Measurements from ENCODE around the gene LYSMD3. TPM values are rescaled to one million over a fixed set of nuclear protein-coding genes. Genes with fewer than 3 reads are reported as not detected.

Gene LYSMD3
- total RNA-seq, 1 experiment from 2014 or later, result 13.7 TPM

GRCh38 chr5:90510438-90510837, 18.9 kb downstream of the LYSMD3 start:
- in situ Hi-C loops (cut with HindIII; ENCODE audit: low pct_unique_long_range_greater_than_20kb, low sequenced_read_pairs), result no loop called here
- DNase-seq (ENCODE audit: low read depth, low spot score), result no peak

- DNase-seq (ENCODE audit: low read depth, low spot score), result no peak
- in situ Hi-C loops (cut with HindIII; ENCODE audit: low pct_unique_long_range_greater_than_20kb, low sequenced_read_pairs), result no loop called here
Observed at GRCh38 chr5:90506221-90506620, 23.2 kb downstream of the LYSMD3 start.

- DNase-seq (ENCODE audit: low read depth, low spot score), result no peak
- in situ Hi-C loops (cut with HindIII; ENCODE audit: low pct_unique_long_range_greater_than_20kb, low sequenced_read_pairs), result no loop called here
Observed at GRCh38 chr5:90504743-90505142, 24.6 kb downstream of the LYSMD3 start.

- DNase-seq (ENCODE audit: low read depth, low spot score), result no peak
- in situ Hi-C loops (cut with HindIII; ENCODE audit: low pct_unique_long_range_greater_than_20kb, low sequenced_read_pairs), result no loop called here
Observed at GRCh38 chr5:90503596-90503995, 25.8 kb downstream of the LYSMD3 start.

GRCh38 chr5:90495146-90495545, 34.2 kb downstream of the LYSMD3 start:
- in situ Hi-C loops (cut with HindIII; ENCODE audit: low pct_unique_long_range_greater_than_20kb, low sequenced_read_pairs), result no loop called here
- no peak for DNase-seq (ENCODE audit: low read depth, low spot score)

GRCh38 chr5:90494043-90494442, 35.3 kb downstream of the LYSMD3 start:
- no peak for DNase-seq (ENCODE audit: low read depth, low spot score)
- in situ Hi-C loops (cut with HindIII; ENCODE audit: low pct_unique_long_range_greater_than_20kb, low sequenced_read_pairs), result no loop called here

GRCh38 chr5:90488791-90489190, 40.6 kb downstream of the LYSMD3 start:
- DNase-seq (ENCODE audit: low read depth, low spot score), result no peak
- in situ Hi-C loops (cut with HindIII; ENCODE audit: low pct_unique_long_range_greater_than_20kb, low sequenced_read_pairs), result no loop called here

- in situ Hi-C loops (cut with HindIII; ENCODE audit: low pct_unique_long_range_greater_than_20kb, low sequenced_read_pairs), result no loop called here
- no peak for DNase-seq (ENCODE audit: low read depth, low spot score)
Observed at GRCh38 chr5:90484540-90484939, 44.8 kb downstream of the LYSMD3 start.

- in situ Hi-C loops (cut with HindIII; ENCODE audit: low pct_unique_long_range_greater_than_20kb, low sequenced_read_pairs), result no loop called here
- no peak for DNase-seq (ENCODE audit: low read depth, low spot score)
Observed at GRCh38 chr5:90483206-90483605, 46.2 kb downstream of the LYSMD3 start.

- in situ Hi-C loops (cut with HindIII; ENCODE audit: low pct_unique_long_range_greater_than_20kb, low sequenced_read_pairs), result no loop called here
- DNase-seq (ENCODE audit: low read depth, low spot score), result no peak
Observed at GRCh38 chr5:90480699-90481098, 48.7 kb downstream of the LYSMD3 start.

- in situ Hi-C loops (cut with HindIII; ENCODE audit: low pct_unique_long_range_greater_than_20kb, low sequenced_read_pairs), result no loop called here
- no peak for DNase-seq (ENCODE audit: low read depth, low spot score)
Observed at GRCh38 chr5:90479611-90480385, 49.6 kb downstream of the LYSMD3 start.

- in situ Hi-C loops (cut with HindIII; ENCODE audit: low pct_unique_long_range_greater_than_20kb, low sequenced_read_pairs), result no loop called here
- peak; percentile 77 for DNase-seq (ENCODE audit: low read depth, low spot score)
Observed at GRCh38 chr5:90477621-90478215, 51.7 kb downstream of the LYSMD3 start.

- in situ Hi-C loops (cut with HindIII; ENCODE audit: low pct_unique_long_range_greater_than_20kb, low sequenced_read_pairs), result no loop called here
- DNase-seq (ENCODE audit: low read depth, low spot score), result peak; percentile 66
Observed at GRCh38 chr5:90477073-90477472, 52.3 kb downstream of the LYSMD3 start.

GRCh38 chr5:90476391-90476790, 53.0 kb downstream of the LYSMD3 start:
- in situ Hi-C loops (cut with HindIII; ENCODE audit: low pct_unique_long_range_greater_than_20kb, low sequenced_read_pairs), result no loop called here
- peak; percentile 9 for DNase-seq (ENCODE audit: low read depth, low spot score)

- no peak for DNase-seq (ENCODE audit: low read depth, low spot score)
- in situ Hi-C loops (cut with HindIII; ENCODE audit: low pct_unique_long_range_greater_than_20kb, low sequenced_read_pairs), result no loop called here
Observed at GRCh38 chr5:90475436-90475980, 53.9 kb downstream of the LYSMD3 start.

GRCh38 chr5:90474235-90475107, 54.9 kb downstream of the LYSMD3 start, which contains the start of the genes MBLAC2 and POLR3G:
TSS of gene MBLAC2 (minus strand) at chr5:90474771. CDS start at chr5:90474292, 479 bp downstream.
TSS of gene POLR3G (plus strand) at chr5:90474864. CDS start at chr5:90485568, 10,704 bp downstream.
- peak; percentile 92 for DNase-seq (ENCODE audit: low read depth, low spot score)
- in situ Hi-C loops (cut with HindIII; ENCODE audit: low pct_unique_long_range_greater_than_20kb, low sequenced_read_pairs), result no loop called here

GRCh38 chr5:90473396-90474234, 55.8 kb downstream of the LYSMD3 start:
- peak; percentile 26 for DNase-seq (ENCODE audit: low read depth, low spot score)
- in situ Hi-C loops (cut with HindIII; ENCODE audit: low pct_unique_long_range_greater_than_20kb, low sequenced_read_pairs), result no loop called here

All from SK-MEL-5 (cell line).